HEK293 (cell line): ENCODE data around the gene CD82.

Experiments used
- CTCF ChIA-PET: fragments of 350-600 bp; formaldehyde crosslinking; extraction: SDS; loops from one replicate; lab custom pipeline; 2021; ENCODE audit warnings: antibody characterized with exemption; lab: Yijun Ruan, JAX
- POLR2A ChIA-PET: fragments of 300-600 bp; formaldehyde crosslinking; extraction: SDS; loops from one replicate; lab custom pipeline; 2020; ENCODE audit warnings: antibody characterized with exemption, inconsistent platforms; lab: Yijun Ruan, JAX
- H3K27ac ChIP-seq: fragments of 200-500 bp; sonication (Bioruptor generic); 2 replicates; pipeline ENCODE4 v1.5.1; 2014; ENCODE audit warnings: low read depth, low read length, control low read depth, inconsistent platforms; ENCODE audit errors: extremely low read depth
- H3K36me3 ChIP-seq, 2 experiments: fragments of 200-500 bp in 1 of 2; sonication (Bioruptor generic) in 1 of 2; 1 replicate in 1 of 2; 2 replicates in 1 of 2; pipeline ENCODE4 v1.5.1; 2014 to 2017; ENCODE audit warnings: inconsistent platforms in 2 of 2, low read length in 2 of 2; ENCODE audit not compliant: control insufficient read depth in 2 of 2, insufficient read depth in 1 of 2
- H3K4me1 ChIP-seq: fragments of 200-500 bp; sonication (Bioruptor generic); 2 replicates; pipeline ENCODE4 v1.5.1; 2014; ENCODE audit warnings: mild to moderate bottlenecking, low read length, inconsistent platforms; ENCODE audit not compliant: control insufficient read depth, insufficient read depth
- H3K4me3 ChIP-seq: 2 replicates; pipeline ENCODE4 v1.5.1; 2011; ENCODE audit warnings: low read depth, mild to moderate bottlenecking, control low read depth, low read length, moderate library complexity
- H3K9me3 ChIP-seq: fragments of 200-500 bp; sonication (Bioruptor generic); 2 replicates; pipeline ENCODE4 v1.5.1; 2014; ENCODE audit warnings: low read depth, low read length, inconsistent platforms; ENCODE audit not compliant: control insufficient read depth, insufficient read depth
- HOXA7 ChIP-seq: sonication (generic); formaldehyde crosslinking; IDR thresholded peaks from 2 replicates; pipeline ENCODE4 v1.8.1; 2022; ENCODE audit warnings: missing genetic modification reagents, borderline replicate concordance
- HOXD13 ChIP-seq: sonication (generic); formaldehyde crosslinking; IDR thresholded peaks from 2 replicates; pipeline ENCODE4 v1.8.0; 2022; ENCODE audit warnings: missing genetic modification reagents, borderline replicate concordance
- KLF10 ChIP-seq: fragments of 450-650 bp; IDR thresholded peaks from 2 replicates; pipeline ENCODE4 v1.5.1; 2018; ENCODE audit warnings: missing biosample characterization, mild to moderate bottlenecking, missing genetic modification characterization
- SP2 ChIP-seq: fragments of 450-650 bp; formaldehyde crosslinking; IDR thresholded peaks from 2 replicates; pipeline ENCODE4 v1.5.1; 2016; ENCODE audit warnings: missing biosample characterization, missing genetic modification characterization
- ZFHX2 ChIP-seq: fragments of 450-650 bp; formaldehyde crosslinking; conservative IDR thresholded peaks from 2 replicates; pipeline ENCODE4 v1.5.1; 2016; ENCODE audit warnings: missing biosample characterization, missing genetic modification characterization
- ZFP41 ChIP-seq: fragments of 450-650 bp; formaldehyde crosslinking; IDR thresholded peaks from 2 replicates; pipeline ENCODE4 v1.5.1; 2016; ENCODE audit warnings: missing biosample characterization, missing genetic modification characterization, borderline replicate concordance
- ZNF214 ChIP-seq: fragments of 450-650 bp; formaldehyde crosslinking; IDR thresholded peaks from 2 replicates; pipeline ENCODE4 v1.5.1; 2017; ENCODE audit warnings: missing biosample characterization, mild to moderate bottlenecking, missing genetic modification characterization, borderline replicate concordance
- ZNF23 ChIP-seq: fragments of 450-650 bp; formaldehyde crosslinking; IDR thresholded peaks from 2 replicates; pipeline ENCODE4 v1.5.1; 2016; ENCODE audit warnings: missing biosample characterization, missing genetic modification characterization, borderline replicate concordance
- ZNF24 ChIP-seq: fragments of 450-650 bp; formaldehyde crosslinking; IDR thresholded peaks from 2 replicates; pipeline ENCODE4 v1.5.1; 2016; ENCODE audit warnings: missing biosample characterization, missing genetic modification characterization
- ZNF302 ChIP-seq: fragments of 450-650 bp; formaldehyde crosslinking; IDR thresholded peaks from 2 replicates; pipeline ENCODE4 v1.5.1; 2016; ENCODE audit warnings: missing biosample characterization, missing genetic modification characterization, low read depth
- ZNF311 ChIP-seq: fragments of 450-650 bp; formaldehyde crosslinking; IDR thresholded peaks from 2 replicates; pipeline ENCODE4 v1.5.1; 2017; ENCODE audit warnings: missing biosample characterization, missing genetic modification characterization, borderline replicate concordance
- ZNF37A ChIP-seq: fragments of 450-650 bp; IDR thresholded peaks from 2 replicates; pipeline ENCODE4 v1.5.1; 2018; ENCODE audit warnings: missing biosample characterization, missing genetic modification characterization
- ZNF391 ChIP-seq: fragments of 450-650 bp; formaldehyde crosslinking; IDR thresholded peaks from 2 replicates; pipeline ENCODE4 v1.5.1; 2016; ENCODE audit warnings: low read depth, missing biosample characterization, missing genetic modification characterization, borderline replicate concordance
- ZNF394 ChIP-seq: fragments of 450-650 bp; formaldehyde crosslinking; IDR thresholded peaks from 2 replicates; pipeline ENCODE4 v1.5.1; 2016; ENCODE audit warnings: missing biosample characterization, missing genetic modification characterization, mild to moderate bottlenecking, moderate library complexity, borderline replicate concordance
- ZNF404 ChIP-seq: fragments of 450-650 bp; formaldehyde crosslinking; IDR thresholded peaks from 2 replicates; pipeline ENCODE4 v1.5.1; 2017; ENCODE audit warnings: missing biosample characterization, missing genetic modification characterization
- ZNF423 ChIP-seq: fragments of 450-650 bp; formaldehyde crosslinking; IDR thresholded peaks from 2 replicates; pipeline ENCODE4 v1.5.1; 2016; ENCODE audit warnings: missing biosample characterization, missing genetic modification characterization
- ZNF561 ChIP-seq: fragments of 450-650 bp; IDR thresholded peaks from 2 replicates; pipeline ENCODE4 v1.5.1; 2018; ENCODE audit warnings: missing biosample characterization, missing genetic modification characterization, borderline replicate concordance
- ZNF623 ChIP-seq: fragments of 450-650 bp; formaldehyde crosslinking; IDR thresholded peaks from 2 replicates; pipeline ENCODE4 v1.5.1; 2016; ENCODE audit warnings: missing biosample characterization, missing genetic modification characterization
- ZNF629 ChIP-seq: fragments of 450-650 bp; formaldehyde crosslinking; IDR thresholded peaks from 2 replicates; pipeline ENCODE4 v1.5.1; 2017; ENCODE audit warnings: missing biosample characterization, missing genetic modification characterization
- ZXDB ChIP-seq: fragments of 450-650 bp; formaldehyde crosslinking; IDR thresholded peaks from 2 replicates; pipeline ENCODE4 v1.5.1; 2016; ENCODE audit warnings: missing biosample characterization, missing genetic modification characterization
- TF ChIP-seq, protein P1 (sequence below): fragments of 450-650 bp; formaldehyde crosslinking; IDR thresholded peaks from 2 replicates; pipeline ENCODE4 v1.5.1; 2016; ENCODE audit warnings: missing biosample characterization, missing genetic modification characterization
- TF ChIP-seq, protein P2 (sequence below): fragments of 450-650 bp; formaldehyde crosslinking; IDR thresholded peaks from 2 replicates; pipeline ENCODE4 v1.5.1; 2016; ENCODE audit warnings: missing biosample characterization, missing genetic modification characterization
- TF ChIP-seq, protein P3 (sequence below): fragments of 450-650 bp; formaldehyde crosslinking; IDR thresholded peaks from 2 replicates; pipeline ENCODE4 v1.5.1; 2016; ENCODE audit warnings: missing biosample characterization, missing genetic modification characterization
- TF ChIP-seq, protein P4 (sequence below): fragments of 450-650 bp; formaldehyde crosslinking; IDR thresholded peaks from 2 replicates; pipeline ENCODE4 v1.5.1; 2016; ENCODE audit warnings: missing biosample characterization, missing genetic modification characterization

Gene CD82

DNA sequence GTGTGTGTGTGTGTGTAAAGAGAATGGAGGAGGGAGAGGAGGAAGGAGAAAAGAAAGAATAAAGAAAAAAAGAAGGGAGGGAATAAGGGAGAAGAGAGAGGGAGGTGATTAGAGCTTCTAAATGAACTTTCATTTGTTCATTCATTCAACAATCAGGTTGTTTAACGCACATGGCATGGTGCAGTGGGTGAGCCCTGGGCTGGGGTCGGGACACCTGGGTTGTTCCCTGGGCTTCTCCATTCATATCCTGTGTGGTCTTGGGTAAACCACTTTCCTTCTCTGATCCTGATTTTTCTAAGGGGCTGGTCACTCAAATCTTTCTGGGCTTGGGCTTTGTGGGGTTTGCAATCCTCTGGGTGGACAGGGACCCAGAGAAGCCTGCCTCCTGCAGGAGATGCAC, 47.9 kb upstream of the CD82 start (continued):
- TF ChIP-seq ZNF623, result no peak
- no peak for TF ChIP-seq ZNF37A
- TF ChIP-seq, protein P1, sequence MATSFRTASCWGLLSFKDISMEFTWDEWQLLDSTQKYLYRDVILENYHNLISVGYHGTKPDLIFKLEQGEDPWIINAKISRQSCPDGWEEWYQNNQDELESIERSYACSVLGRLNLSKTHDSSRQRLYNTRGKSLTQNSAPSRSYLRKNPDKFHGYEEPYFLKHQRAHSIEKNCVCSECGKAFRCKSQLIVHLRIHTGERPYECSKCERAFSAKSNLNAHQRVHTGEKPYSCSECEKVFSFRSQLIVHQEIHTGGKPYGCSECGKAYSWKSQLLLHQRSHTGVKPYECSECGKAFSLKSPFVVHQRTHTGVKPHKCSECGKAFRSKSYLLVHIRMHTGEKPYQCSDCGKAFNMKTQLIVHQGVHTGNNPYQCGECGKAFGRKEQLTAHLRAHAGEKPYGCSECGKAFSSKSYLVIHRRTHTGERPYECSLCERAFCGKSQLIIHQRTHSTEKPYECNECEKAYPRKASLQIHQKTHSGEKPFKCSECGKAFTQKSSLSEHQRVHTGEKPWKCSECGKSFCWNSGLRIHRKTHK (tag by site-specific recombination), result no peak
- no peak for TF ChIP-seq ZFHX2 (tag by site-specific recombination)
- TF ChIP-seq ZXDB (tag by site-specific recombination), result no peak
- TF ChIP-seq ZNF311, result no peak

DNA sequence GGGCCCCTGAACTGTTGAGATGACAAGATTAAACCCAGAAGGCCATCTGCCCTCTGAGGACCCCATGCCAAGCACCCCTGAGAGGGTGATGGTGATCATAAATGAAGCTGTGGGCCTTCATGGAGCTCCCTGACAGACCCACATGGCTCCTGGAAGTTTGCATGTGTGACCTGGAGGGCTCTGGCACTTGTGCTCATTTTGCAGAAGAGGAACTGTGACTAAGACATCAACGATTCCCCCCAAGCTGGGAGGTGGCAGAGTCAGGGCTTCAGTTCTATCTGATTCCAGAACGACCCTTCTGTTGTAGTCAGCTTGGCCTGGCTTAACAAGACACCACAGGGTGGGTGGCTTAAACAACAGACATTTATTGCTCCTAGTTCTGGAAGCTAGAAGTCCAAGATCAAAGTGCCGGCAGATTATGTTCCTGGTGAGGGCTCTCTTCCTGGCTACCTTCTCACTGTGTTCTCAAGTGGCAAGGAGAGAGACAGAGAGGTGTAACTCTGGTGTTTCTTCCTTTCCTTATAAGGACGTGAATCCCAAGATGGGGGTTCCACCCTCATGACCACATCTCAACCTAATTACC, 46.4 kb upstream of the CD82 start:
- Histone ChIP-seq H3K9me3 (no peaks in the 10 kb centered on the region), H3K27ac (no peak overlapping the region), H3K4me1 (no peaks in the 10 kb centered on the region), H3K4me3 (no peak overlapping the region), H3K36me3 (no peaks in the 10 kb centered on the region)
- TF ChIP-seq ZNF394 (no peak), ZNF24 (no peak), ZFP41 (tag by site-specific recombination) (no peak), ZNF23 (no peak), SP2 (tag by site-specific recombination) (no peak), ZNF214 (tag by site-specific recombination) (no peak), ZNF423 (no peak), ZNF404 (no peak), HOXD13 (CRISPR knock-in tag) (no peak), ZNF391 (no peak), KLF10 (no peak), ZNF561 (tag by site-specific recombination) (no peak), HOXA7 (CRISPR knock-in tag) (no peak), ZNF629 (no peak), ZNF302 (tag by site-specific recombination) (no peak)
- TF ChIP-seq, protein P2, sequence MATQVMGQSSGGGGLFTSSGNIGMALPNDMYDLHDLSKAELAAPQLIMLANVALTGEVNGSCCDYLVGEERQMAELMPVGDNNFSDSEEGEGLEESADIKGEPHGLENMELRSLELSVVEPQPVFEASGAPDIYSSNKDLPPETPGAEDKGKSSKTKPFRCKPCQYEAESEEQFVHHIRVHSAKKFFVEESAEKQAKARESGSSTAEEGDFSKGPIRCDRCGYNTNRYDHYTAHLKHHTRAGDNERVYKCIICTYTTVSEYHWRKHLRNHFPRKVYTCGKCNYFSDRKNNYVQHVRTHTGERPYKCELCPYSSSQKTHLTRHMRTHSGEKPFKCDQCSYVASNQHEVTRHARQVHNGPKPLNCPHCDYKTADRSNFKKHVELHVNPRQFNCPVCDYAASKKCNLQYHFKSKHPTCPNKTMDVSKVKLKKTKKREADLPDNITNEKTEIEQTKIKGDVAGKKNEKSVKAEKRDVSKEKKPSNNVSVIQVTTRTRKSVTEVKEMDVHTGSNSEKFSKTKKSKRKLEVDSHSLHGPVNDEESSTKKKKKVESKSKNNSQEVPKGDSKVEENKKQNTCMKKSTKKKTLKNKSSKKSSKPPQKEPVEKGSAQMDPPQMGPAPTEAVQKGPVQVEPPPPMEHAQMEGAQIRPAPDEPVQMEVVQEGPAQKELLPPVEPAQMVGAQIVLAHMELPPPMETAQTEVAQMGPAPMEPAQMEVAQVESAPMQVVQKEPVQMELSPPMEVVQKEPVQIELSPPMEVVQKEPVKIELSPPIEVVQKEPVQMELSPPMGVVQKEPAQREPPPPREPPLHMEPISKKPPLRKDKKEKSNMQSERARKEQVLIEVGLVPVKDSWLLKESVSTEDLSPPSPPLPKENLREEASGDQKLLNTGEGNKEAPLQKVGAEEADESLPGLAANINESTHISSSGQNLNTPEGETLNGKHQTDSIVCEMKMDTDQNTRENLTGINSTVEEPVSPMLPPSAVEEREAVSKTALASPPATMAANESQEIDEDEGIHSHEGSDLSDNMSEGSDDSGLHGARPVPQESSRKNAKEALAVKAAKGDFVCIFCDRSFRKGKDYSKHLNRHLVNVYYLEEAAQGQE, result no peak
- TF ChIP-seq, protein P3, sequence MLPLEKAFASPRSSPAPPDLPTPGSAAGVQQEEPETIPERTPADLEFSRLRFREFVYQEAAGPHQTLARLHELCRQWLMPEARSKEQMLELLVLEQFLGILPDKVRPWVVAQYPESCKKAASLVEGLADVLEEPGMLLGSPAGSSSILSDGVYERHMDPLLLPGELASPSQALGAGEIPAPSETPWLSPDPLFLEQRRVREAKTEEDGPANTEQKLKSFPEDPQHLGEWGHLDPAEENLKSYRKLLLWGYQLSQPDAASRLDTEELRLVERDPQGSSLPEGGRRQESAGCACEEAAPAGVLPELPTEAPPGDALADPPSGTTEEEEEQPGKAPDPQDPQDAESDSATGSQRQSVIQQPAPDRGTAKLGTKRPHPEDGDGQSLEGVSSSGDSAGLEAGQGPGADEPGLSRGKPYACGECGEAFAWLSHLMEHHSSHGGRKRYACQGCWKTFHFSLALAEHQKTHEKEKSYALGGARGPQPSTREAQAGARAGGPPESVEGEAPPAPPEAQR (tag by site-specific recombination), result no peak
- TF ChIP-seq, protein P4, sequence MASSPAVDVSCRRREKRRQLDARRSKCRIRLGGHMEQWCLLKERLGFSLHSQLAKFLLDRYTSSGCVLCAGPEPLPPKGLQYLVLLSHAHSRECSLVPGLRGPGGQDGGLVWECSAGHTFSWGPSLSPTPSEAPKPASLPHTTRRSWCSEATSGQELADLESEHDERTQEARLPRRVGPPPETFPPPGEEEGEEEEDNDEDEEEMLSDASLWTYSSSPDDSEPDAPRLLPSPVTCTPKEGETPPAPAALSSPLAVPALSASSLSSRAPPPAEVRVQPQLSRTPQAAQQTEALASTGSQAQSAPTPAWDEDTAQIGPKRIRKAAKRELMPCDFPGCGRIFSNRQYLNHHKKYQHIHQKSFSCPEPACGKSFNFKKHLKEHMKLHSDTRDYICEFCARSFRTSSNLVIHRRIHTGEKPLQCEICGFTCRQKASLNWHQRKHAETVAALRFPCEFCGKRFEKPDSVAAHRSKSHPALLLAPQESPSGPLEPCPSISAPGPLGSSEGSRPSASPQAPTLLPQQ (tag by site-specific recombination), result no peak
- ChIA-PET CTCF (no interaction called here), POLR2A (no interaction called here)
